SU-DHL-6 (cell line): ENCODE data around the gene GABRD.

Experiments used
- H2AFZ ChIP-seq: fragments of 200-600 bp; sonication (generic); 2 replicates; pipeline ENCODE4 v1.6.1; 2014; ENCODE audit warnings: low read depth, mild to moderate bottlenecking, moderate library complexity, mixed read lengths, antibody characterized with exemption, low read length; ENCODE audit not compliant: severe bottlenecking
- H3F3A ChIP-seq: fragments of 200-600 bp; shearing (Covaris generic); 2 replicates; pipeline ENCODE4 v1.6.0; 2016; ENCODE audit warnings: antibody characterized with exemption, mild to moderate bottlenecking; ENCODE audit not compliant: insufficient read depth
- H3K27ac ChIP-seq: fragments of 200-600 bp; sonication (generic); 2 replicates; pipeline ENCODE4 v1.5.1; 2016; ENCODE audit warnings: low read depth, mild to moderate bottlenecking, low read length, moderate library complexity, mixed read lengths
- H3K27me3 ChIP-seq: fragments of 200-600 bp; sonication (generic), shearing (Covaris generic); 2 replicates; pipeline ENCODE4 v1.6.0; 2014; ENCODE audit warnings: mild to moderate bottlenecking, low read length
- H3K36me3 ChIP-seq: fragments of 200-600 bp; sonication (generic); 2 replicates; pipeline ENCODE4 v1.6.1; 2014; ENCODE audit warnings: mild to moderate bottlenecking, low read length, mixed read lengths
- H3K4me2 ChIP-seq: fragments of 300-600, 200-600 bp; shearing (Covaris generic), sonication (generic); 2 replicates; pipeline ENCODE4 v1.6.0; 2014; ENCODE audit warnings: low read length, low read depth, mild to moderate bottlenecking; ENCODE audit not compliant: poor library complexity, severe bottlenecking
- H3K4me3 ChIP-seq: fragments of 200-600 bp; sonication (generic); 2 replicates; pipeline ENCODE4 v1.5.1; 2014; ENCODE audit warnings: antibody characterized with exemption, low read length, mild to moderate bottlenecking, mixed read lengths; ENCODE audit not compliant: insufficient read depth, poor library complexity, severe bottlenecking
- H3K79me2 ChIP-seq: fragments of 200-600 bp; sonication (generic); 2 replicates; pipeline ENCODE4 v1.6.1; 2014; ENCODE audit warnings: mild to moderate bottlenecking, low read length, moderate library complexity; ENCODE audit not compliant: insufficient read depth
- H3K9ac ChIP-seq: fragments of 200-600 bp; sonication (generic); 2 replicates; pipeline ENCODE4 v1.7.0; 2014; ENCODE audit warnings: mild to moderate bottlenecking, low read length
- H3K9me2 ChIP-seq: fragments of 200-600 bp; sonication (generic); replicated peaks from 2 replicates; pipeline ENCODE4 v1.6.1; 2014; ENCODE audit warnings: low read length; ENCODE audit not compliant: insufficient read depth
- H3K9me3 ChIP-seq: fragments of 200-600 bp; sonication (generic); 2 replicates; pipeline ENCODE4 v1.6.1; 2014; ENCODE audit warnings: low read length, mixed read lengths; ENCODE audit not compliant: insufficient read depth
- H4K20me1 ChIP-seq: fragments of 200-600 bp; sonication (generic); 2 replicates; pipeline ENCODE4 v1.6.1; 2014; ENCODE audit warnings: low read depth, mild to moderate bottlenecking, antibody characterized with exemption, low read length, moderate library complexity, mixed read lengths
- EZH2phosphoT487 ChIP-seq: fragments of 200-600 bp; sonication (generic), shearing (Covaris generic); conservative IDR thresholded peaks from 2 replicates; pipeline ENCODE4 v1.6.1; 2018; ENCODE audit warnings: mild to moderate bottlenecking, antibody characterized with exemption, low read length, moderate library complexity, mixed read lengths
- TF ChIP-seq, protein P1 (sequence below): fragments of 200-600 bp; sonication (generic); IDR thresholded peaks from one replicate; pipeline ENCODE4 v1.5.1; 2017; ENCODE audit warnings: antibody characterized with exemption, mild to moderate bottlenecking, low read length, moderate library complexity; ENCODE audit not compliant: insufficient read depth, poor library complexity, severe bottlenecking

GABRD gene

GRCh38 chr1:2023187-2023586 lies 4.0 kb downstream of the GABRD start:
- Histone ChIP-seq H3K9me2 (no peaks in the 10 kb centered on the region), H3K9ac (no peak overlapping the region), H3K4me3 (no peak overlapping the region), H3K27ac (no peak overlapping the region), H4K20me1 (no peaks in the 10 kb centered on the region), H2AFZ (no peak overlapping the region), H3K27me3 (no peaks in the 10 kb centered on the region), H3K36me3 (no peaks in the 10 kb centered on the region), H3K4me2 (no peak overlapping the region), H3K79me2 (no peaks in the 10 kb centered on the region), H3K9me3 (no peaks in the 10 kb centered on the region), H3F3A (no peaks in the 10 kb centered on the region)
- TF ChIP-seq, protein P1, sequence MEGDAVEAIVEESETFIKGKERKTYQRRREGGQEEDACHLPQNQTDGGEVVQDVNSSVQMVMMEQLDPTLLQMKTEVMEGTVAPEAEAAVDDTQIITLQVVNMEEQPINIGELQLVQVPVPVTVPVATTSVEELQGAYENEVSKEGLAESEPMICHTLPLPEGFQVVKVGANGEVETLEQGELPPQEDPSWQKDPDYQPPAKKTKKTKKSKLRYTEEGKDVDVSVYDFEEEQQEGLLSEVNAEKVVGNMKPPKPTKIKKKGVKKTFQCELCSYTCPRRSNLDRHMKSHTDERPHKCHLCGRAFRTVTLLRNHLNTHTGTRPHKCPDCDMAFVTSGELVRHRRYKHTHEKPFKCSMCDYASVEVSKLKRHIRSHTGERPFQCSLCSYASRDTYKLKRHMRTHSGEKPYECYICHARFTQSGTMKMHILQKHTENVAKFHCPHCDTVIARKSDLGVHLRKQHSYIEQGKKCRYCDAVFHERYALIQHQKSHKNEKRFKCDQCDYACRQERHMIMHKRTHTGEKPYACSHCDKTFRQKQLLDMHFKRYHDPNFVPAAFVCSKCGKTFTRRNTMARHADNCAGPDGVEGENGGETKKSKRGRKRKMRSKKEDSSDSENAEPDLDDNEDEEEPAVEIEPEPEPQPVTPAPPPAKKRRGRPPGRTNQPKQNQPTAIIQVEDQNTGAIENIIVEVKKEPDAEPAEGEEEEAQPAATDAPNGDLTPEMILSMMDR = no peak
- TF ChIP-seq EZH2phosphoT487 = no peak

DNA sequence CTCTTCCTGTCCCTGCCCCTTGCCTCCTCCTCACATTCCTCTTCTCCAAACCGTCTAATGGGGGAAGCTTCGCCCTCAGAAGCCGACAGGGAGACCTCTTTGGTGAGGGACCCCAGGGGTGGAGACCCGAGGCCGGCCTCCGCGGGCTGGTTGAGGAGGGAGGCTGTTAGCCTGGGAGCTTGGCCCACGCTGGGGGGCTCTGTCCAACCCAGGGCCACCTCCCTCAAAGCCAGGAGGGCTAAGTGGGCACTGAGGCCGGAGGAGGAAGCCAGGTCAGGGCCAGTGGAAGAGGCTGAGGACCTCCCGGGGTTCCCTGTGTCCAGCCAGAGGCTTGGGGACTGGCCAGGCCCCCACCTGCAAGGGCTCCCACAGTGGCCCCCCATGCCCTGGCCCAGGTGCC lies 5.3 kb downstream of the GABRD start:
- Histone ChIP-seq H3F3A (no peaks in the 10 kb centered on the region), H3K27me3 (no peaks in the 10 kb centered on the region), H3K9me3 (no peaks in the 10 kb centered on the region), H4K20me1 (no peaks in the 10 kb centered on the region), H3K9ac (no peak overlapping the region), H2AFZ (no peak overlapping the region), H3K9me2 (no peaks in the 10 kb centered on the region), H3K27ac (no peak overlapping the region), H3K4me3 (no peak overlapping the region), H3K79me2 (no peaks in the 10 kb centered on the region), H3K36me3 (no peaks in the 10 kb centered on the region), H3K4me2 (no peak overlapping the region)
- TF ChIP-seq, protein P1 = no peak
- TF ChIP-seq EZH2phosphoT487 = no peak

DNA sequence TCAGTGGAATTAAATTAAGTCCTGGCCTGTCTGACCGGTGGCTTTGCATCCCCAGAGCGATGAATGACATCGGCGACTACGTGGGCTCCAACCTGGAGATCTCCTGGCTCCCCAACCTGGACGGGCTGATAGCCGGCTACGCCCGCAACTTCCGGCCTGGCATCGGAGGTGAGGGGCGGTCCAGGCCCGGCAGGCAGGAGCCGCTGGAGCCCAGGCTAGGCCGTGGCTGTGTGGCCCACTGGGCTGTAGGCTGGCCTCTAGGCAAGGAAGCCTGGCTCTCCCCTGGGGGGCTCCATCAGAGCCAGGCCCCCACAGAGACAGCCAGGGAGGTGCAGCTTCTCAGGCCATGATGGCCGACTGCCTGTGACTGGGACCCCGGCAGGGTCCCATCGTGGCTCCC lies 5.7 kb downstream of the GABRD start:
- H3K4me2 ChIP-seq = no peak overlapping the region
- H3K79me2 ChIP-seq = no peaks in the 10 kb centered on the region
- no peak overlapping the region for H3K27ac ChIP-seq
- H3K27me3 ChIP-seq = no peaks in the 10 kb centered on the region
- H3K9me3 ChIP-seq = no peaks in the 10 kb centered on the region
- no peak overlapping the region for H2AFZ ChIP-seq
- no peaks in the 10 kb centered on the region for H3K36me3 ChIP-seq
- no peak overlapping the region for H3K9ac ChIP-seq
- no peaks in the 10 kb centered on the region for H3K9me2 ChIP-seq
- TF ChIP-seq EZH2phosphoT487 = no peak
- TF ChIP-seq, protein P1 = no peak
- H3F3A ChIP-seq = no peaks in the 10 kb centered on the region
- no peaks in the 10 kb centered on the region for H4K20me1 ChIP-seq
- no peak overlapping the region for H3K4me3 ChIP-seq
